Measurements from ENCODE around the gene DDAH1.

DDAH1 gene

GRCh38 chr1:85386068-85386722 lies 78.8 kb downstream of the DDAH1 start:
- no peak for DNase-seq

- DNase-seq: no peak
Observed at GRCh38 chr1:85379203-85380136, 85.5 kb downstream of the DDAH1 start.

GRCh38 chr1:85378534-85378933 lies 86.4 kb downstream of the DDAH1 start:
- no peak for DNase-seq

- no peak for DNase-seq
Observed at GRCh38 chr1:85376356-85376755, 88.6 kb downstream of the DDAH1 start.

GRCh38 chr1:85375493-85375892 lies 89.5 kb downstream of the DDAH1 start:
- no peak for DNase-seq

GRCh38 chr1:85374160-85374559 lies 90.8 kb downstream of the DDAH1 start:
- no peak for DNase-seq

GRCh38 chr1:85373378-85373708 lies 91.6 kb downstream of the DDAH1 start:
- DNase-seq: no peak

- no peak for DNase-seq
Observed at GRCh38 chr1:85372683-85373377, 92.1 kb downstream of the DDAH1 start.

- no peak for DNase-seq
Observed at GRCh38 chr1:85371021-85371420, 93.9 kb downstream of the DDAH1 start.

GRCh38 chr1:85368073-85368770 lies 96.7 kb downstream of the DDAH1 start:
- DNase-seq: no peak

- DNase-seq: no peak
Observed at GRCh38 chr1:85366391-85367170, 98.4 kb downstream of the DDAH1 start.

- DNase-seq: no peak
Observed at GRCh38 chr1:85365851-85366250, 99.1 kb downstream of the DDAH1 start.

GRCh38 chr1:85363521-85363920 lies 101.4 kb downstream of the DDAH1 start:
- DNase-seq: no peak

- no peak for DNase-seq
Observed at GRCh38 chr1:85363092-85363491, 101.9 kb downstream of the DDAH1 start.

GRCh38 chr1:85361606-85362296 lies 103.2 kb downstream of the DDAH1 start:
- no peak for DNase-seq

- DNase-seq: no peak
Observed at GRCh38 chr1:85360730-85361493, 104.0 kb downstream of the DDAH1 start.

GRCh38 chr1:85359874-85360721 lies 104.9 kb downstream of the DDAH1 start:
- DNase-seq: no peak

- DNase-seq: no peak
Observed at GRCh38 chr1:85358702-85359438, 106.1 kb downstream of the DDAH1 start.

GRCh38 chr1:85357817-85358216 lies 107.1 kb downstream of the DDAH1 start:
- DNase-seq: no peak
